SK-N-SH (cell line): ENCODE data around the gene ZDHHC11. TPM values are rescaled to one million over a fixed set of nuclear protein-coding genes. Genes with fewer than 3 reads are reported as not detected.

Source experiments
- CTCF ChIA-PET: fragments of 300-600, 350-600 bp; formaldehyde crosslinking; extraction: SDS; loops from one replicate; lab custom pipeline; 2021; lab: Yijun Ruan, JAX
- POLR2A ChIA-PET: fragments of 350-600 bp; sonication (Branson Sonifier 250); formaldehyde crosslinking; extraction: SDS; loops from one replicate; lab custom pipeline; 2020; ENCODE audit warnings: antibody characterized with exemption, inconsistent platforms; lab: Yijun Ruan, JAX
- DNase-seq: peaks from one replicate; pipeline ENCODE4 v3.0.0; 2012
- H2AFZ ChIP-seq: fragments of 200-600 bp; sonication (generic); 2 replicates; pipeline ENCODE4 v1.8.1; 2016; ENCODE audit warnings: antibody characterized with exemption, mild to moderate bottlenecking, low read depth
- H3F3A ChIP-seq: fragments of 200-600 bp; sonication (generic); replicated peaks from 2 replicates; pipeline ENCODE3; 2016; ENCODE audit warnings: antibody characterized with exemption, mild to moderate bottlenecking; ENCODE audit not compliant: insufficient read depth
- H3K27ac ChIP-seq, 2 experiments: fragments of 200-500 bp in 1 of 2; fragments of 200-600 bp in 1 of 2; sonication (Bioruptor generic) in 1 of 2; sonication (generic), shearing (Covaris generic) in 1 of 2; 2 replicates each; pipeline versions ENCODE4 v1.5.1 to v1.6.1; 2014 to 2016; ENCODE audit warnings: low read depth in 2 of 2, inconsistent platforms in 1 of 2, low read length in 1 of 2, mild to moderate bottlenecking in 1 of 2, mixed read lengths in 1 of 2
- H3K27me3 ChIP-seq: fragments of 200-600 bp; sonication (generic), shearing (Covaris generic); 2 replicates; pipeline ENCODE4 v1.6.1; 2016; ENCODE audit warnings: mixed run types; ENCODE audit not compliant: insufficient read depth
- H3K36me3 ChIP-seq, 2 experiments: fragments of 200-500 bp in 1 of 2; fragments of 200-600 bp in 1 of 2; sonication (Bioruptor generic) in 1 of 2; sonication (generic) in 1 of 2; replicated peaks in 1 of 2; 2 replicates each; pipeline versions ENCODE3 to v1.5.1; 2014 to 2016; ENCODE audit warnings: low read length in 1 of 2, mild to moderate bottlenecking in 1 of 2; ENCODE audit not compliant: insufficient read depth in 2 of 2, control insufficient read depth in 1 of 2
- H3K4me1 ChIP-seq, 2 experiments: fragments of 200-500 bp in 1 of 2; fragments of 200-600 bp in 1 of 2; sonication (Bioruptor generic) in 1 of 2; sonication (generic), shearing (Covaris generic) in 1 of 2; 2 replicates each; pipeline versions ENCODE4 v1.5.1 to v1.6.1; 2014 to 2016; ENCODE audit warnings: low read depth in 1 of 2, low read length in 1 of 2, mixed run types in 1 of 2; ENCODE audit not compliant: insufficient read depth in 2 of 2, control insufficient read depth in 1 of 2
- H3K4me2 ChIP-seq: fragments of 200-600 bp; sonication (generic), shearing (Covaris generic); 2 replicates; pipeline ENCODE4 v1.6.1; 2017; ENCODE audit warnings: mixed run types
- H3K4me3 ChIP-seq, 2 experiments: fragments of 200-500 bp in 1 of 2; fragments of 200-600 bp in 1 of 2; sonication (Bioruptor generic) in 1 of 2; sonication (generic), shearing (Covaris generic) in 1 of 2; 2 replicates each; pipeline versions ENCODE4 v1.5.1 to v1.8.1; 2014 to 2016; ENCODE audit warnings: low read depth in 2 of 2, inconsistent platforms in 1 of 2, low read length in 1 of 2, mild to moderate bottlenecking in 1 of 2, mixed read lengths in 1 of 2, moderate library complexity in 1 of 2
- H3K79me2 ChIP-seq: fragments of 200-600 bp; sonication (generic); 2 replicates; pipeline ENCODE4 v1.8.1; 2017; ENCODE audit warnings: mild to moderate bottlenecking; ENCODE audit not compliant: insufficient read depth
- H3K9ac ChIP-seq: fragments of 200-600 bp; sonication (generic); 2 replicates; pipeline ENCODE4 v1.6.1; 2017; ENCODE audit warnings: mixed run types
- H3K9me2 ChIP-seq: fragments of 200-600 bp; sonication (generic); 2 replicates; pipeline ENCODE4 v1.6.1; 2017; ENCODE audit warnings: mixed run types
- H3K9me3 ChIP-seq: fragments of 200-600 bp; sonication (generic); 2 replicates; pipeline ENCODE4 v1.6.1; 2017; ENCODE audit warnings: mixed run types, mild to moderate bottlenecking, moderate library complexity
- H4K20me1 ChIP-seq: fragments of 200-600 bp; sonication (generic); 2 replicates; pipeline ENCODE4 v1.6.1; 2017; ENCODE audit warnings: mild to moderate bottlenecking, mixed run types; ENCODE audit not compliant: insufficient read depth
- CTCF ChIP-seq: fragments of 200-600 bp; sonication (generic); IDR thresholded peaks from 2 replicates; pipeline ENCODE4 v1.6.1; 2017; ENCODE audit warnings: antibody characterized with exemption, mild to moderate bottlenecking, moderate library complexity
- ELF1 ChIP-seq: IDR thresholded peaks from 2 replicates; pipeline ENCODE4 v1.4.0; 2012
- FOSL2 ChIP-seq: IDR thresholded peaks from 2 replicates; pipeline ENCODE4 v1.4.0; 2012; ENCODE audit warnings: low read depth, mild to moderate bottlenecking, moderate library complexity, borderline replicate concordance
- GATA2 ChIP-seq: sonication (generic); formaldehyde crosslinking; IDR thresholded peaks from 2 replicates; pipeline ENCODE4 v1.5.0; 2020; ENCODE audit warnings: mild to moderate bottlenecking, missing genetic modification reagents
- MAX ChIP-seq: IDR thresholded peaks from 2 replicates; pipeline ENCODE4 v1.4.0; 2012; ENCODE audit warnings: low read depth
- NFIC ChIP-seq: IDR thresholded peaks from 2 replicates; pipeline ENCODE4 v1.4.0; 2012; ENCODE audit warnings: borderline replicate concordance
- PBX3 ChIP-seq: IDR thresholded peaks from 2 replicates; pipeline ENCODE4; 2012
- SMC3 ChIP-seq: IDR thresholded peaks from 2 replicates; pipeline ENCODE4 v1.6.1; 2012; ENCODE audit warnings: low read depth, low read length, improper control_type of control experiment
- ZBTB33 ChIP-seq: IDR thresholded peaks from 2 replicates; pipeline ENCODE4 v1.4.0; 2012; ENCODE audit warnings: low read depth, borderline replicate concordance
- WGBS: methylation state at CpG from one replicate; pipeline ENCODE4 v1.1.6; 2017; ENCODE audit warnings: low lambda C conversion rate; 5-methylcytosine and 5-hydroxymethylcytosine counted together
- polyA plus RNA-seq, 3 experiments: library from polyadenylated mRNA; depleted of rRNA; stranded (reverse); fragments of >200 nt; gene quantifications; 2 replicates each; pipeline ENCODE4 v1.2.3, GENCODE V29; 2012

ZDHHC11 gene
- polyA plus RNA-seq, 1 of the 3 experiments (the other 2 are of a cell fraction), result 0.76 TPM

GRCh38 chr5:893137-893506 lies 42.3 kb upstream of the ZDHHC11 start:
- ChIA-PET CTCF (interaction anchor here (1.0 to 5.5 kb wide), 5 partner anchors 9 to 446 kb away, joined by 4 to 36 read pairs (median 8); no protein-coding TSS in a partner anchor), POLR2A (interaction anchor here (0.7 kb wide), 1 partner anchor 12 kb away, joined by 3 read pairs; no protein-coding TSS in a partner anchor)
- TF ChIP-seq GATA2 (CRISPR knock-in tag), result no peak
- no peak for TF ChIP-seq ELF1
- TF ChIP-seq FOSL2, result no peak
- TF ChIP-seq NFIC, result no peak
- TF ChIP-seq CTCF, result no peak
- TF ChIP-seq ZBTB33, result no peak
- no peak for TF ChIP-seq SMC3
- no peak for TF ChIP-seq PBX3
- no peak for TF ChIP-seq MAX
- Histone ChIP-seq H3K9ac (peak overlapping the region; percentile 91), H3K9me3 (no peaks in the 10 kb centered on the region), H3K4me1 (peaks cover 12 to 26% of the 10 kb centered on the region in 2 experiments; a peak in 3 of 4 replicates), H3K79me2 (peaks cover 73% of the 10 kb centered on the region), H3K36me3 (peaks cover 28 to 44% of the 10 kb centered on the region in 2 experiments), H2AFZ (no peak overlapping the region), H3F3A (no peaks in the 10 kb centered on the region), H3K27me3 (no peaks in the 10 kb centered on the region), H3K27ac (no peak overlapping the region; a peak in 1 of 4 replicates), H3K4me2 (peak overlapping the region; percentile 100), H3K4me3 (peak overlapping the region; percentile 88 to 92), H4K20me1 (peaks cover 7% of the 10 kb centered on the region; the same call in 1 of the 2 replicates), H3K9me2 (no peaks in the 10 kb centered on the region)
- DNase-seq, result peak; percentile 62
- WGBS, result 3% methylated on average over 8 of the region's 31 CpGs
